ENCODE data around the gene PCSK4. TPM values are rescaled to one million over a fixed set of nuclear protein-coding genes. Genes with fewer than 3 reads are reported as not detected.

PCSK4 gene
- total RNA-seq, 4 donors from 2014 or later, result 1.3 to 4.9 (median 2.2) TPM

DNA sequence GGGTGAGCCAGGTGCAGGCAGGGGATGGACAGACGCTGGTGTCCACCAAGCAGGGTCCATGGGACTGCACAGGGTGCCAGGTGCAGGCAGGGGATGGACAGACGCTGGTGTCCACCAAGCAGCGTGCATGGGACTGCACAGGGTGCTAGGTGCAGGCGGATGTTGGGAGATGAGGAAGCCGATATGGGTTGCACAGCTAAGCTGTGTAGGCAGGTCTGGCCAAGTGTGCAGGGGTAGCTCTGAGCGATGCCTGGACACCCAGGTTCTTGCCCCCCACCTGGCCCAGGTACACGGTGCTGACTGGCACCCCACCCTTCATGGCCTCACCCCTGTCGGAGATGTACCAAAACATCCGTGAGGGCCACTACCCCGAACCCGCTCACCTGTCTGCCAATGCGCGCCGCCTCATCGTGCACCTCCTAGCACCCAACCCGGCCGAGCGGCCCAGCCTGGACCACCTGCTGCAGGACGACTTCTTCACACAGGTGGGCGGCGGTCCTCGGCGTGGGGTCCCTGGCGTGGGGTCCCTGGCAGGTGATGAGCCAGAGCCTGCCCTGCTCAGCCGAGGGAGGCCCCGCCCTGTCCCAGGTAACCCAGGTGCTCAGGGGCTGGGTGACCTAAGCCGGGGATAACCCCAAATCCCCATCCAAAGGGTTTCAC, 37.6 kb upstream of the PCSK4 start:
- Histone ChIP-seq H3K27me3 (peaks cover 0 to 67% of the 10 kb centered on the region in 2 donors), H3K4me3 (no peak overlapping the region), H3K9me3 (no peaks in the 10 kb centered on the region), H3K4me1 (peaks cover 0 to 18% (median 0%) of the 10 kb centered on the region in 4 donors), H3K36me3 (no peaks in the 10 kb centered on the region), H3K27ac (no peak overlapping the region)
- TF ChIP-seq POLR2A (IDR thresholded peaks at IDR 0.05) (no peak), EP300 (IDR thresholded peaks at IDR 0.05) (no peak)
- TF ChIP-seq, protein P1, sequence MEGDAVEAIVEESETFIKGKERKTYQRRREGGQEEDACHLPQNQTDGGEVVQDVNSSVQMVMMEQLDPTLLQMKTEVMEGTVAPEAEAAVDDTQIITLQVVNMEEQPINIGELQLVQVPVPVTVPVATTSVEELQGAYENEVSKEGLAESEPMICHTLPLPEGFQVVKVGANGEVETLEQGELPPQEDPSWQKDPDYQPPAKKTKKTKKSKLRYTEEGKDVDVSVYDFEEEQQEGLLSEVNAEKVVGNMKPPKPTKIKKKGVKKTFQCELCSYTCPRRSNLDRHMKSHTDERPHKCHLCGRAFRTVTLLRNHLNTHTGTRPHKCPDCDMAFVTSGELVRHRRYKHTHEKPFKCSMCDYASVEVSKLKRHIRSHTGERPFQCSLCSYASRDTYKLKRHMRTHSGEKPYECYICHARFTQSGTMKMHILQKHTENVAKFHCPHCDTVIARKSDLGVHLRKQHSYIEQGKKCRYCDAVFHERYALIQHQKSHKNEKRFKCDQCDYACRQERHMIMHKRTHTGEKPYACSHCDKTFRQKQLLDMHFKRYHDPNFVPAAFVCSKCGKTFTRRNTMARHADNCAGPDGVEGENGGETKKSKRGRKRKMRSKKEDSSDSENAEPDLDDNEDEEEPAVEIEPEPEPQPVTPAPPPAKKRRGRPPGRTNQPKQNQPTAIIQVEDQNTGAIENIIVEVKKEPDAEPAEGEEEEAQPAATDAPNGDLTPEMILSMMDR (IDR thresholded peaks at IDR 0.05), result no peak
- no peak for DNase-seq (ENCODE audit: low spot score in 2 of 2)
- WGBS, 2 donors, result 75 to 78% methylated on average over 26 to 27 of the region's 27 CpGs

DNA sequence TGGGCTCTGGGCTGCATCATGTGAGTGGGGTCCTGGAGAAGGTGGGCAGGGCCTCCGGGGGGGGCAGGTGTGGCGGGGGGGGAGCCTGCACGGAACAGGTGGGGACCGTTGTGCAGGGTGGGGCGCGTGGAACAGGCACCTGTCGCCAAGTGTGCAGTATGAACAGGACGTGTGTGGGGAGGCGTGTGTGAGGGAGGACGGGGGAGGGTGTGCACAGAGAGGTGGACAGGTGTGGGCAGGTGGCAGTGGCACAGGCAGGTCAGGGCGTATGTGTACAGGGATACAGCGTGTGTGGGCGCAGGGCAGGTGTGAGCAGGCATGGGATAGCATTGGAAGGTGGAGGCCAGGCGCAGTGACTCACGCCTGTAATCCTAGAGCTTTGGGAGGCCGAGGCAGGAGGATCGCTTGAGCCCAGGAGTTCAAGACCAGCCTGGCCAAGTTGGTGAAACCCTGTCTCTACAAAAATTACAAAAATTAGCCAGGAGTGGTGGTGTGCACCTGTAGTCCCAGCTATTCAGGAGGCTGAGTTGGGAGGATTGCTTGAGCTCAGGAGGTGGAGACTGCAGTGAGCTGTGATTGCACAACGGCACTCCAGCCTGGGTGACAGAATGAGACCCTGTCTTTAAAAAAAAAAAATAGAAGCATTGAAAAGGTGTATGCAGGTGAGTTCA, 37.0 kb upstream of the PCSK4 start:
- Histone ChIP-seq H3K9me3 (no peaks in the 10 kb centered on the region), H3K4me3 (no peak overlapping the region), H3K4me1 (peaks cover 0 to 18% (median 0%) of the 10 kb centered on the region in 4 donors), H3K27me3 (peaks cover 0 to 66% of the 10 kb centered on the region in 2 donors), H3K36me3 (no peaks in the 10 kb centered on the region), H3K27ac (no peak overlapping the region)
- 81 to 85% methylated on average over 18 of the region's 18 CpGs for WGBS, 2 donors
- TF ChIP-seq, protein P1 (IDR thresholded peaks at IDR 0.05), result no peak
- TF ChIP-seq POLR2A (IDR thresholded peaks at IDR 0.05) (no peak), EP300 (IDR thresholded peaks at IDR 0.05) (no peak)
- no peak for DNase-seq (ENCODE audit: low spot score in 2 of 2)

DNA sequence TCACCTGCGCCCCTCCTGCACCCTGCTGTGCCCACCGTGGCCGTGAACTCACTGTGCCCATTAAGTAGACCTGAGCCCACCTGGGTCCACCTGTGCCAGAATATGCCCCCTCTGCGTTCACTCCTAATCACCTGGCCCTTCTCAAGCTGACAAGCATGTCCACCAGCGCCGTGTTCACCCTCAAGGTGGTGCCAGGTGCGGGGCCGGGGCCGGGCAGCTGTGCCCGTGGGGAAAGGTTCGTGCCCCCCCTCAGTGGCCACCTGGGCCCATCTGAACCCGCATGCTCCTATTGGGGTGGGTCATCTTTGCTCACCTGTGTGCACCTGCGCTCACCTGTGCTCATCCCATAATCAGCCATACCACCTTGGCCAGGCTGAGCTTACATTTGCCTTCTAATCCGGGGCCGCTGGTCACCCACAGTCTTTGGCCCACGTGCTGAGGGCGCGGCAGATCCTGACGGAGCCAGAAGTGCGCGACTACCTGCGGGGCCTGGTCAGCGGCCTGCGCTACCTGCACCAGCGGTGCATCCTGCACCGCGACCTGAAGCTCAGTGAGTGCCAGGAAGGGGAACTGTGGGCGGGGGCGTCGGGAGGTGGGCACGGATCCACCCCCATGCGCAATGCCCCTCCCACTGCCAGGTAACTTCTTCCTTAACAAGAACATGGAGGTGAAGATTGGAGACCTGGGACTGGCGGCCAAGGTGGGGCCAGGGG, 36.1 kb upstream of the PCSK4 start:
- Histone ChIP-seq H3K4me3 (no peak overlapping the region), H3K4me1 (peaks cover 0 to 21% (median 0%) of the 10 kb centered on the region in 4 donors), H3K36me3 (no peaks in the 10 kb centered on the region), H3K27me3 (peaks cover 0 to 62% of the 10 kb centered on the region in 2 donors), H3K9me3 (no peaks in the 10 kb centered on the region), H3K27ac (no peak overlapping the region)
- 81 to 85% methylated on average over 18 to 20 of the region's 33 CpGs for WGBS, 2 donors
- TF ChIP-seq, protein P1 (IDR thresholded peaks at IDR 0.05), result no peak
- TF ChIP-seq EP300 (IDR thresholded peaks at IDR 0.05) (no peak), POLR2A (IDR thresholded peaks at IDR 0.05) (no peak)
- DNase-seq (ENCODE audit: low spot score in 2 of 2), result no peak

DNA sequence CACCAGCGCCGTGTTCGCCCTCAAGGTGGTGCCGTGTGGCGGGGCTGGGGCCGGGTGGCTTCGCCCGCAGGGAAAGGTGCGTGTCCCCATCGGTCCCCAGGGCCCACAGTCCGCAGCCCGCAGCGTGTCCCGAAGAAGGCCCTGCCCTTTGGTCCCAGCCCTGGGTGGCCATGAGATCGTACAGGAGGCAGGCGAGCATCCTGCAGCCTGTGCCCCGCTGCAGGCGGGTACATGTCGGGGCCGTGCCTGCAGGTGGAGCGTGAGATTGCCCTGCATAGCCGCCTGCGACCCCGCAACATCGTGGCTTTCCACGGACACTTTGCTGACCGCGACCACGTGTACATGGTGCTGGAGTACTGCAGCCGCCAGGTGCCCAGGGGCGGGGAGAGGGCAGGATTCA, 35.2 kb upstream of the PCSK4 start:
- no peak for DNase-seq (ENCODE audit: low spot score in 2 of 2)
- Histone ChIP-seq H3K4me1 (peaks cover 0 to 21% (median 0%) of the 10 kb centered on the region in 4 donors), H3K9me3 (no peaks in the 10 kb centered on the region), H3K27me3 (peaks cover 0 to 62% of the 10 kb centered on the region in 2 donors), H3K4me3 (no peak overlapping the region), H3K36me3 (no peaks in the 10 kb centered on the region), H3K27ac (no peak overlapping the region)
- WGBS, 2 donors, result 64 to 66% methylated on average over 11 to 30 of the region's 31 CpGs
- TF ChIP-seq POLR2A (IDR thresholded peaks at IDR 0.05) (no peak), EP300 (IDR thresholded peaks at IDR 0.05) (no peak)
- TF ChIP-seq, protein P1 (IDR thresholded peaks at IDR 0.05), result no peak

DNA sequence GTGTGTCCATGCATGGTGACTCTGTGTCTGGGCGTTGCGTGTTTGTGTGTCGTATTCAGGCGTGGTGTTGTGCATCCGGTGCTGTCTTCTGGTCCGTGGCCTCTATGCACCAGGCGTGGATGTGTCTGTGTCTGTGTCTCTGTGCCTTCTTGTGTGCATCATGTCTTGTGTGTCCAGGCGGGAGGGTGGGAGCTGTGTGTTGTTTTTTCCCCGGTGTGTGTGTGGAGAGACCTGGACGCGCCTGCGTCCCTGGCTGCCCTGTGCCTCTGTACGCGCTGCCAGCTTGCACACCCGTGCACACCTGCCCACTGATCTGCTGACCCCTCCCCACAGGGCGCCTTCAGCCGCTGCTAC, 34.8 kb upstream of the PCSK4 start:
- Histone ChIP-seq H3K4me3 (no peak overlapping the region), H3K9me3 (no peaks in the 10 kb centered on the region), H3K27ac (no peak overlapping the region), H3K36me3 (no peaks in the 10 kb centered on the region), H3K27me3 (peaks cover 0 to 62% of the 10 kb centered on the region in 2 donors), H3K4me1 (peaks cover 0 to 21% (median 0%) of the 10 kb centered on the region in 4 donors)
- 55 to 56% methylated on average over 14 to 17 of the region's 17 CpGs for WGBS, 2 donors
- TF ChIP-seq POLR2A (IDR thresholded peaks at IDR 0.05) (no peak), EP300 (IDR thresholded peaks at IDR 0.05) (no peak)
- TF ChIP-seq, protein P1 (IDR thresholded peaks at IDR 0.05), result no peak
- DNase-seq (ENCODE audit: low spot score in 2 of 2), result no peak

Measured in tibial nerve (tissue), 4 donors.